SKM-1 (cell line): ENCODE data around the gene SLC5A6.

Experiments
- DNase-seq: peaks from one replicate; lab custom pipeline; 2025; ENCODE audit not compliant: unreplicated experiment; lab: John Stamatoyannopoulos, UW

The SLC5A6 gene

GRCh38 chr2:27211943-27212625 is at the start of gene SLC5A6, which contains the start of gene ATRAID:
Gene SLC5A6, minus strand, starts transcription at chr2:27212268. Its CDS starts 4,618 bp downstream, at chr2:27207650.
Gene ATRAID, plus strand, starts transcription at chr2:27212041. Its CDS starts 328 bp downstream, at chr2:27212369.
- DNase-seq: peak; percentile 88

DNA sequence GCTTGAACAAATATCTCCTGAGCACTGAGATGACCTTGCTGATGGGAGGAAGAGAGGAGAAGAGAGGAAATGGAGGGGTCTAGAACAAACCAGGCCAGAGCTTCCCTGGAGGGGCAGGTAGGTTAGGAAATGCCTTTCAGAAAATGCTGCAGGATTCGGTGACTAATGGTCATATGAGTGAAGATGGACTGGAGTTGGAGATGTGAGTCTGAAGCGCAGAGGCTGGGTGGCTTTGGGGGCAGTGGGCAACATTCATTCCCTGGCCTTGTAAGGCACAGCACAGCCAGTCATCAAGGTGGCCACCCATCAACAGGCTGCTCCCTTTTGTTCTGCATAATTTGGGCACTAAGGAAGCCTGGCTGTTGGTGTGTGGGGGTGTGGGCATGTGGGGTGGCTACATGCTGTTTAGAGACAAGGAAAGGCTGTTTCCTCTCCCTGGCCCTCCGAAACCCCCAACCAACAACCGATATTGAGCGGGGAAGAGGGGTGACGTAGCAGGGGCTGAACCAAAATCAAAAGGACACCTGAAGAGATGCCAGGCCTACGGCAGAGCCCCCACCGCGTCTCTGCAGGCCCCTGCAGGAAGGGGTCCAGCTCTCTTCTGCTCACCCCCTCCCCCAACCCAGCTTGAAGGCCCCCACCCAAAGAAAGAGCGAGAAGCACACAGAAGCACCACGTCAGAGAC is 49.3 kb upstream of the SLC5A6 start:
- no peak for DNase-seq

- DNase-seq: no peak
Measured at GRCh38 chr2:27258051-27258450, 46.0 kb upstream of the SLC5A6 start.

DNA sequence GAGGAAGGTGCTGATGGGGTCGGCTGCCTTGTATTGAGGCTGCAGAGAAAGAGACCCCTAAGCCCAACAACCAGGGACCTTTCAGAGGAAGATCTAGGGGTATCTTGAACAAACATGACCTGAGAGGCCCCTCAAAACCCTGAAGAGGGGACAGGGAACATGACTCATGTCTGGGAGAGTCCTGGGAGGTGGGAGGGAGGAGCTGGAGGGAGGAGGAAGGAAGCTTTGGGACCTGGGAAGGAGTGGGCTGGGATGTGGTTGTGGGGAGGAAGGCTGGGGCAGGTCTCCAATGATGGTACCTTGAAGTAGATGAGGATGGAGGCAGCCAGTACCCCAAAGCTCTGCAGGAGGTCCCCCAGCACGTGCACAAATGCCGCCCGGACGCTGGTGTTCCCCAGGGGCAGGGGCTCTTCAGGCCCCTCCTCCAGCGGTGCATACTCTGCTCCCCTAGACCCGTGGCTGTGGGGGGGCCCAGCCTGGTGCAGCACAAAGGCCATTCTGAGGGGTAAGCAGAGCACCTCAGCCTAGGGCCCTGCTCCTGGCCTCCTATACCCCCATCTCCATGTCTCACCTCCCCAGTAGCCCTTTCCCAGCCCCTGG is 44.9 kb upstream of the SLC5A6 start:
- no peak for DNase-seq

DNA sequence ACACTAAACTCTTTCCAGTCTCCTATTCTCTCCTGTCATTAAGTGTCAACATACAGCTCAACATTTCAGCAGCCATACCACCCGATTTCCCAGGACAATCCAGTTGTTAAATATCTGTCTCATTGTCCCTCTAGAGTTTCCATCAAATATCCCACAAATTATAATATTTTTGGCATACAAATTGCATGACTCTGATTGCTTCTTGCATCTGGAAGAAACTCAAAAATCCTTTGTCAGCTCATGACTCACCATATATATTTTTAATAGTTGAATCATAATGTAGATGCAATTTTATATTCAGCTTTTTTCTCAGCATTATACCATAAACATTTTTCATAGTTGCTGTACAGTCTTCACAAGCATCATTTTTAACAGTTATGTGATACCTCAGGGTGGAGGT is 43.6 kb upstream of the SLC5A6 start:
- no peak for DNase-seq

DNA sequence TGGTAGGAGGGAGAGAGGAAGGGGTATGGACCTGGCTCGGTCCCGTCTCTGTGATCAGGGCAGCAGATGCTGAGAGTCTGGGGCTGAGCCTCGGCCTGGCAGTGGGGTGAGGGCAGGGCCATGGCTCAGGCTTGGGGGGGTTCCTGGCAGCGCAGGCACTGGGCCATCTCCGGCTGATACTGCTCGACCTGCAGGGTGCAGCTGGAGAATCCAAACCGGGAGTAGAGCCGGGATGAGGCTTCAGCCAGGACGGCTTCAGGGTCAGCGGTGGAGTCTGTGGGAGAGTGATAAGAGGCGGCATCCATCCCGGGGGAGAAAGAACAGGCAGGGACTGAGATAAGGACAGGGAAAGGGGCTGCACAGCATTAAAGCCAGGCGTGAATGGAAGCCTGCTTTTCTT is 43.1 kb upstream of the SLC5A6 start:
- DNase-seq: no peak

GRCh38 chr2:27251766-27252165 is 39.7 kb upstream of the SLC5A6 start:
- DNase-seq: no peak

DNA sequence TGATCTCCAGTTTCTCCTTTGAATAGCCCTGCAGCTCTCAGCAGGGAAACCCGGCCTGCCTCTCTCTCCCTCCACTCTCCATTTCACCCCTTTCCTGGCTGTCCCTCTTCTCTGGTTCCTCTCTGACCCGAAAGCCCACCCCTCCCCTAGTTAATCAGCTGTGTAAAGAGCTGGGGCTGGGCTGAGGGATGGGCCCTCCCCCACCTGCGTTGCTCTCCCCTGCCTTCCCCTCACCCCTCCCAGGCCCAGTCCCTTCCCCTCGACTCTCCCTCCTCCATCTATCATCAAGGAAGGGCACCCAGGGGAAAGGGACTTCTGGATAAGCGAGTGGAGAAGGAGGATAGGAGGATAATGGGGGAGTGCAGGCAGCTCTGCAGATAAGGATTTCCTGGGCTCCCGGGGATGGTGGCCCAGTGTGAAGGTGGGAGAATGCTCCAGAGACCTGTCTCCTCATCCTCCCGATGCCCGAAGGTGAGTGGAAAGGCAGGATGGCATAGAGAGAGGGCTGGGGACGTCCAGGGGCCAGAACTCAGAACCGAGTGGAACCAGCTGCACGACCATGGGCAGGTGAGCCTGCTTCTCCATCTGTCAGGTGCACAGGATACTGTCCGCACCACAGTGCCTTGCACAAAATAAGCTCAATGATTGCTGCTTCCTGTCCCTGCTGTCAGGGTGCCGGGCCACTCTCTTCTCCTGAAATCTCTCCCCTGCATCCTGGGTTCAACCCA is 38.7 kb upstream of the SLC5A6 start:
- no peak for DNase-seq

DNA sequence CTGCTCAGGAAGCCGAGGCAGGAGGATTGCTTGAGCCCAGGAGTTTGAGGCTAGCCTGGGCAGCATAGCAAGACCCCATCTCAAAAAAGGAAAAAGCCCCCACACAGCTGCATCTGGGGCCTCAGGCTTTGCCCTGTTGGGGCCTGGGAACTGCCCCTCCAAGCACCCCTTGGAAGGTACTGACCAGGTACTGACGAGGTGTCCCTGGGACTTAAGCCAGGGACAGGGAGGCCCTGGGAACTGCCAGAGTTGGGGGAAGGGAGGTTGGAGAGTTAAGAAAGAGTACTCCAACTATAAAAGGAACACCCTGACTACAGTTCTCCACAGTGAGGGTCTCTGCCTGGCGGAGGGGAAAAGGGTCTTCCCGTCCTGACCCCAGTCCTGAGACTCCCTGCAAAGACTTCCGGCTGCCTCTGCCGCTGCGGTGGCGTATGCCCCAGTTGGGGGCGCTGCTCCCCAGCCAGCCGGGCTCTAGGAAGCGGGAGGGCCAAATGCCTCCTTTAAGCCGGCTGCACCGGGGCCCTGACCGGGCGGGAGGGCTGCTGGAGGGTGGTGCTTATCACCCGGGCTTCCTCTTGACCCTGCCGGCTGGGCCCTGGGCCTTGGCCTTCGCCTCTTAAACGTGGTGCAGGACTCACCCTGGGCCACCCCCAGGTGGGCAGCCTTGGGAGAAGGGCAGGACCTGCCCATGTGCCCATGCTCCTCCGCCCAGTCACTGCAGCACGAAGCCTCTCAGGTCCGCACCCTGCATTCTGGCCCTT is 38.0 kb upstream of the SLC5A6 start:
- DNase-seq: peak; percentile 28

GRCh38 chr2:27249159-27249890 is 37.3 kb upstream of the SLC5A6 start:
- no peak for DNase-seq

DNA sequence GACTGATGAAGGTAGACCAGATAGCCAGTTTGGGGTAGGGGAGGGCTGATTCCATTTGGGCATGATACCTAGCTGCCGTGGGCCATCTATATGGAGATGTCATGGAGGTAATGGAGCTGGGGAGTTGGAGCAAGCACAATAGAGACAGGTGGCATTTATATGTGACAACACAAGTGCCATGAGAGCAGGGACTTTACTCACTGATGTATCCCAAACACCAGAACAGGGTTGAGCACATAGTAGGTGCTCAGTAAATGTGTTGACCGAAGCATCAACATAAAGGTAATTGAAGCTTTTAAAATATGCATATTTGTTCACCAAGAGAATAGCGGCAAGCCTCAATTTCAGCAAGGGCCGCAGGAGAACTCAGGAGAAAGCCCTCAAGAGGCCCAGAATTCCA is 35.8 kb upstream of the SLC5A6 start:
- DNase-seq: no peak

DNA sequence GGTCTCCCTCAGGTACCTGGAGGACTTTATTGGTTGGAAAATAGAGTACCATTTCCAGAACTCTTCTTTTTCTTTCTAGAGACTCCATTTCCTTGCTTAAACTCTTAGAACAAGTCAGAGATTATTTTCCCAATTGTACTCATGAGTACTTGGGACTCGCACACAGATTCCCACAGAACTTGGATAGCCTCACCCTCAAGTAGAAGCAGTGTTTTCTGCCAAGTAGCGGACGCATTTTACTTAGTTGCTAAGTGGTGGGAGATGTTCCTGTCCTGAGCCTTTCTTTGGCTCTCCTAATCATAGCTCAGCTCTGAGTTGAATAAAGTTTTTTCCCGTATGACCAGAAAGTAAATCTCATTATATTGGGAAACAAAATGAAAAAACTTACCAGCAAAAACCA is 33.6 kb upstream of the SLC5A6 start:
- DNase-seq: no peak

DNA sequence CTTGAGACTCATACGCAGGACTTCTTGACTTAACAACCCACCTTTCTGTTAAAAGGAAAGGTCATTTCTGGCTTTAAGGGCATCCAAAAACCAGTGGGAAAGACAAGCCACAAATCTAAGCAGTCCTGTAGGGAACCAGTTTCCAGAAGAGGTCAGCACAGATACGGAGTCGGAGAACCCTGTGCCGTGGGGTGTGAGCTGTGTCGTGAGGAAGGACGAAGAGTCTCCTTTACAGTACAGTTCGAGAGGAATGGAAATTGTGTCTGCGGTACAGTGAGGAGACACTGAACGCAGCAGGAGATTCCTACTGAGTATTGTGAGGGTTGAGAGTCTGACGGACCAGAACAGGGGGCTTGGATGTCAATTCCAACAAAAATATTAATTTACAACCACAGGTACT is 33.0 kb upstream of the SLC5A6 start:
- DNase-seq: no peak

- no peak for DNase-seq
Measured at GRCh38 chr2:27243391-27244130, 31.5 kb upstream of the SLC5A6 start.

DNA sequence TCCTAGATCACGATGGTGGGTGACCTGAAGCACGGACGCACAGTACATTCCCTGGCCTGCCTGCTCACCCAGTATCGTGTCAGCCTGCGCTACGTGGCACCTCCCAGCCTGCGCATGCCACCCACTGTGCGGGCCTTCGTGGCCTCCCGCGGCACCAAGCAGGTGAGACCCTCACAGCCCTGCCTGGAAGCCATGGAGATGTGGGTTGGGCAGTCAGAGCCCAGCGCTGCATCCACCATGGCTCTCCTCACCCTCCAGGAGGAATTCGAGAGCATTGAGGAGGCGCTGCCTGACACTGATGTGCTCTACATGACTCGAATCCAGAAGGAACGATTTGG is 30.5 kb upstream of the SLC5A6 start:
- DNase-seq: no peak

DNA sequence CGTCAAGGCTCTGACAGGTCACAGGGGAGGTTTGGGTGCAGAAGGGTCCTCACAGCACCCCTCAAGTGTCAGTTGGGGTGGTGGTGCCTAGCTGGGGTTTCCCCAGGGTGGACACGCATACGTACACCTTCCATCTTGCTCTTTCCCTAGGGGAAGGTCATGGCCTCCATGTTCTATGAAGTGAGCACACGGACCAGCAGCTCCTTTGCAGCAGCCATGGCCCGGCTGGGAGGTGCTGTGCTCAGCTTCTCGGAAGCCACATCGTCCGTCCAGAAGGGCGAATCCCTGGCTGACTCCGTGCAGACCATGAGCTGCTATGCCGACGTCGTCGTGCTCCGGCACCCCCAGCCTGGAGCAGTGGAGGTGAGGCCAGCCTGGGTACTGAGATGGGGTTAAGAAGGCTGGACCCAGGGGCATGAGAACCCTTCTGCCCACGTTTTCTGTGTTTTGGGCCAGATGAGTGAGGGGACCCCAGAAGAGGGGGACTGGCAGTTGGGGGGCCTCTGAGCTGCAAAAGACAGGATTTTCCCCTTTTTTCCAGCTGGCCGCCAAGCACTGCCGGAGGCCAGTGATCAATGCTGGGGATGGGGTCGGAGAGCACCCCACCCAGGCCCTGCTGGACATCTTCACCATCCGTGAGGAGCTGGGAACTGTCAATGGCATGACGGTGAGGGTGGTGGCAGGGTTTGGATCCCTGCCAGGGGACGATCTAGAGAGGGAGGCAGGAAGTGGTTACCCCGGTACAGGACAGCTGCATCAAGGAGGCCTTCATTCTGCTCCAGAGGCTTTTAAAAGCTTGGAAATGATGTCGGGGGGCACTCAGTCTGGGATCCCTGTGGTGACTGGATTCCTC is 29.9 kb upstream of the SLC5A6 start:
- DNase-seq: no peak

GRCh38 chr2:27240406-27240805 is 28.3 kb upstream of the SLC5A6 start:
- DNase-seq: no peak

DNA sequence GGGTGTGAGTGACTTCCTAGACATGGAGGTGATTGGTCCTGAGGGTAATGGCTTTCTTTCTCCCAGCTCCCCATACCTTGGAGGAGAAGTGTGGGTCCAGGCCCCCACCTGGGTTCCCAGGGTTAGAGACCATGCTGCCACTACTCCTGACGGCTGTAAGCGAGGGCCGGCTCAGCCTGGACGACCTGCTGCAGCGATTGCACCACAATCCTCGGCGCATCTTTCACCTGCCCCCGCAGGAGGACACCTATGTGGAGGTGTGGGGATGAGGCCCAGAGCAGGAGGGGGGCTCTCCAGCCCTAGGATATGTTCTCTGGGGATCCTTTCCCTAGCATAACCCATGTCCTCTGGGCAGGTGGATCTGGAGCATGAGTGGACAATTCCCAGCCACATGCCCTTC is 26.9 kb upstream of the SLC5A6 start:
- DNase-seq: no peak
